ENCODE measurements around the gene S100B. TPM values are rescaled to one million over a fixed set of nuclear protein-coding genes. Genes with fewer than 3 reads are reported as not detected.

The S100B gene
- total and polyA plus RNA-seq, 2 donors (not counting 3 experiments of a cell fraction or from before 2014, with no cell fraction given), result not detected

DNA sequence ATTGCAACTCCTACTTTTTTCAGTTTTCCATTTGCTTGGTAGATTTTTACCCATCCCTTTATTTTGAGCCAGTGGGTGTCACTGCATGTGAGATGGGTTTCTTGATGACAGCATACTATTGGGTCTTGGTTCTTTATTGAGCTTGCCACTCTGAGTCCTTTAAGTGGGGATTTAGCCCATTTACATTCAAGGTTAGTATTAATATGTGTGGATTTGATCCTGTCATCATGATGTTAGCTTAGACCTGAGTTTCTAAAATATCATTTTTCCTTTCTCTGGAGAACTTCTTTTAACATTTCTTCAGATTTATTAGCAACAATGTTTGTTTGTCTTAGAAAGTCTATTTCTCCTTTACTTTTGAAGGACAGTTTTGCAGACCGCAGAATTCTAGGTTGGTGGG lies 11.8 kb upstream of the S100B start:
- Histone ChIP-seq H2AFZ (ENCODE audit: low read depth, low read length) (no peak overlapping the region), H3K79me2 (ENCODE audit: control insufficient read depth, insufficient read depth, low read length) (no peaks in the 10 kb centered on the region), H3K27me3 (ENCODE audit: control insufficient read depth in 2 of 2, insufficient read depth in 2 of 2, low read length in 2 of 2) (peaks cover 12 to 16% of the 10 kb centered on the region in 2 experiments), H3K36me3 (ENCODE audit: control insufficient read depth in 2 of 2, extremely low read depth in 1 of 2, insufficient read depth in 2 of 2, low read length in 2 of 2) (no peaks in the 10 kb centered on the region), H3K4me1 (ENCODE audit: control insufficient read depth, extremely low read depth, insufficient read depth, low read length) (no peaks in the 10 kb centered on the region), H3K9ac (replicated peaks; ENCODE audit: extremely low read depth, insufficient read depth, low read length) (no peak overlapping the region), H3K4me2 (ENCODE audit: insufficient read depth, low read length) (no peak overlapping the region), H3K9me1 (replicated peaks; ENCODE audit: control insufficient read depth, extremely low read depth, insufficient read depth, low read length) (no peaks in the 10 kb centered on the region), H4K20me1 (replicated peaks; ENCODE audit: control insufficient read depth, extremely low read depth, insufficient read depth, low read length) (no peaks in the 10 kb centered on the region), H3K27ac (ENCODE audit: insufficient read depth, low read depth, low read length) (no peak overlapping the region), H3K9me3 (replicated peaks; ENCODE audit: control insufficient read depth, insufficient read depth, low read length) (no peaks in the 10 kb centered on the region), H3K4me3 (replicated peaks in 1 of 3; ENCODE audit: insufficient read depth in 1 of 3, low read depth in 1 of 3, low read length in 3 of 3) (no peak overlapping the region)
- no TSS peak for BruUV-seq (replicated peaks)
- no peak for TF ChIP-seq EZH2 (IDR thresholded peaks at IDR 0.05; ENCODE audit: borderline replicate concordance, low read depth, low read length, severe bottlenecking)
- no peak for TF ChIP-seq FOS (IDR thresholded peaks at IDR 0.05; ENCODE audit: borderline replicate concordance, insufficient read depth, low read length)
- TF ChIP-seq GATA2 (IDR thresholded peaks at IDR 0.05; ENCODE audit: insufficient read depth, insufficient read length, low read depth, low read length), result no peak
- no peak for TF ChIP-seq JUN (IDR thresholded peaks at IDR 0.05; ENCODE audit: borderline replicate concordance, insufficient read depth, insufficient read length, low read depth)
- ChIA-PET POLR2A (interaction anchor here (0.5 kb wide), 1 partner anchor 19 kb away, joined by 3 read pairs; the partner anchor contains the start of gene PRMT2), CTCF (no interaction called here)
- dilution Hi-C loops (cut with MboI; ENCODE audit: extremely low pct_ligation_motif_present, low sequenced_read_pairs) (no loop called here), intact Hi-C loops (cut with micrococcal nuclease) (no loop called here)
- FAIRE-seq (no peak), DNase-seq (ENCODE audit: low read depth, low spot score) (no peak)

DNA sequence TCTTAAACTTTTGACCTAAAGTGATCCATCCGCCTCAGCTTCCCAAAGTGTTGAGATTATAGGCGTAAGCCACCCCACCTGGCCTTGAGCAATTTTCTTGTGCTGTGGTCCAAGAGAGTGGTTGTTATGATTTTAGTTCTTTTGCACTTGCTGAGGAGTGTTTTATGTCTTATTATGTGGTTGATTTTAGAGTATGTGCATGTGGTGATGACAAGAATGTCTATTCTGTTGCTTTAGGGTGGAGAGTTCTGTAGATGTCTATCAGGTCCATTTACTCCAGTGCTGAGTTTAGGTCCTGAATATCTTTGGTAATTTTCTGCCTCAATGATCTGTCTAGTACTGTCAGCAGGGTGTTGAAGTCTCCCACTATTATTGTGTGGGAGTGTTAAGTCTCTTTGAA lies 11.2 kb upstream of the S100B start:
- intact Hi-C loops (cut with micrococcal nuclease) (no loop called here), dilution Hi-C loops (cut with MboI; ENCODE audit: extremely low pct_ligation_motif_present, low sequenced_read_pairs) (no loop called here)
- no peaks in the 10 kb centered on the region for H3K79me2 ChIP-seq (ENCODE audit: control insufficient read depth, insufficient read depth, low read length)
- DNase-seq (ENCODE audit: low read depth, low spot score), result no peak
- no peaks in the 10 kb centered on the region for H4K20me1 ChIP-seq (replicated peaks; ENCODE audit: control insufficient read depth, extremely low read depth, insufficient read depth, low read length)
- no peak overlapping the region for H2AFZ ChIP-seq (ENCODE audit: low read depth, low read length)
- CTCF ChIA-PET, result no interaction called here
- H3K27ac ChIP-seq (ENCODE audit: insufficient read depth, low read depth, low read length), result no peak overlapping the region
- no peak for FAIRE-seq
- no peak overlapping the region for H3K4me3 ChIP-seq (replicated peaks in 1 of 3; ENCODE audit: insufficient read depth in 1 of 3, low read depth in 1 of 3, low read length in 3 of 3)
- no TSS peak for BruUV-seq (replicated peaks)
- no peaks in the 10 kb centered on the region for H3K9me3 ChIP-seq (replicated peaks; ENCODE audit: control insufficient read depth, insufficient read depth, low read length)
- no peaks in the 10 kb centered on the region for H3K4me1 ChIP-seq (ENCODE audit: control insufficient read depth, extremely low read depth, insufficient read depth, low read length)
- no peaks in the 10 kb centered on the region for H3K9me1 ChIP-seq (replicated peaks; ENCODE audit: control insufficient read depth, extremely low read depth, insufficient read depth, low read length)
- H3K9ac ChIP-seq (replicated peaks; ENCODE audit: extremely low read depth, insufficient read depth, low read length), result no peak overlapping the region
- TF ChIP-seq MYC (IDR thresholded peaks at IDR 0.05; ENCODE audit: low read depth, low read length), result no peak
- no peak for TF ChIP-seq GATA2 (IDR thresholded peaks at IDR 0.05; ENCODE audit: insufficient read depth, insufficient read length, low read depth, low read length)
- TF ChIP-seq POLR2AphosphoS5 (IDR thresholded peaks at IDR 0.05; ENCODE audit: insufficient read depth, low read depth, low read length), result no peak
- no peak for TF ChIP-seq FOS (IDR thresholded peaks at IDR 0.05; ENCODE audit: borderline replicate concordance, insufficient read depth, low read length)
- no peak for TF ChIP-seq POLR2A (IDR thresholded peaks at IDR 0.05; ENCODE audit: low read depth, low read length)
- no peak for TF ChIP-seq EZH2 (IDR thresholded peaks at IDR 0.05; ENCODE audit: borderline replicate concordance, low read depth, low read length, severe bottlenecking)
- TF ChIP-seq JUN (IDR thresholded peaks at IDR 0.05; ENCODE audit: borderline replicate concordance, insufficient read depth, insufficient read length, low read depth), result no peak
- TF ChIP-seq, protein P1, sequence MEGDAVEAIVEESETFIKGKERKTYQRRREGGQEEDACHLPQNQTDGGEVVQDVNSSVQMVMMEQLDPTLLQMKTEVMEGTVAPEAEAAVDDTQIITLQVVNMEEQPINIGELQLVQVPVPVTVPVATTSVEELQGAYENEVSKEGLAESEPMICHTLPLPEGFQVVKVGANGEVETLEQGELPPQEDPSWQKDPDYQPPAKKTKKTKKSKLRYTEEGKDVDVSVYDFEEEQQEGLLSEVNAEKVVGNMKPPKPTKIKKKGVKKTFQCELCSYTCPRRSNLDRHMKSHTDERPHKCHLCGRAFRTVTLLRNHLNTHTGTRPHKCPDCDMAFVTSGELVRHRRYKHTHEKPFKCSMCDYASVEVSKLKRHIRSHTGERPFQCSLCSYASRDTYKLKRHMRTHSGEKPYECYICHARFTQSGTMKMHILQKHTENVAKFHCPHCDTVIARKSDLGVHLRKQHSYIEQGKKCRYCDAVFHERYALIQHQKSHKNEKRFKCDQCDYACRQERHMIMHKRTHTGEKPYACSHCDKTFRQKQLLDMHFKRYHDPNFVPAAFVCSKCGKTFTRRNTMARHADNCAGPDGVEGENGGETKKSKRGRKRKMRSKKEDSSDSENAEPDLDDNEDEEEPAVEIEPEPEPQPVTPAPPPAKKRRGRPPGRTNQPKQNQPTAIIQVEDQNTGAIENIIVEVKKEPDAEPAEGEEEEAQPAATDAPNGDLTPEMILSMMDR (IDR thresholded peaks at IDR 0.05; ENCODE audit: extremely low read depth in 1 of 2, insufficient read depth in 1 of 2, low read depth in 1 of 2, low read length in 2 of 2), result no peak
- TF ChIP-seq, protein P2, sequence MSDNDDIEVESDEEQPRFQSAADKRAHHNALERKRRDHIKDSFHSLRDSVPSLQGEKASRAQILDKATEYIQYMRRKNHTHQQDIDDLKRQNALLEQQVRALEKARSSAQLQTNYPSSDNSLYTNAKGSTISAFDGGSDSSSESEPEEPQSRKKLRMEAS (IDR thresholded peaks at IDR 0.05; ENCODE audit: insufficient read depth, insufficient read length), result no peak
- H3K27me3 ChIP-seq (ENCODE audit: control insufficient read depth in 2 of 2, insufficient read depth in 2 of 2, low read length in 2 of 2), result peaks cover 12 to 14% of the 10 kb centered on the region in 2 experiments
- H3K36me3 ChIP-seq (ENCODE audit: control insufficient read depth in 2 of 2, extremely low read depth in 1 of 2, insufficient read depth in 2 of 2, low read length in 2 of 2), result no peaks in the 10 kb centered on the region
- POLR2A ChIA-PET, result no interaction called here
- H3K4me2 ChIP-seq (ENCODE audit: insufficient read depth, low read length), result no peak overlapping the region

Data from endothelial cell of umbilical vein (primary cell).